Measurements from ENCODE around the gene EEF2. TPM values are rescaled to one million over a fixed set of nuclear protein-coding genes. Genes with fewer than 3 reads are reported as not detected.
A peak's percentile ranks its signal among the peaks of the same experiment; 100 is the strongest.
"Not testable (repeated sequence)": the region's sequence is repeated elsewhere in the genome, so short reads cannot be mapped to it uniquely, and the experiment has no call there.

Gene EEF2
- total and polyA plus RNA-seq, 11 donors = 846 to 2,686 (median 2,118) TPM

DNA sequence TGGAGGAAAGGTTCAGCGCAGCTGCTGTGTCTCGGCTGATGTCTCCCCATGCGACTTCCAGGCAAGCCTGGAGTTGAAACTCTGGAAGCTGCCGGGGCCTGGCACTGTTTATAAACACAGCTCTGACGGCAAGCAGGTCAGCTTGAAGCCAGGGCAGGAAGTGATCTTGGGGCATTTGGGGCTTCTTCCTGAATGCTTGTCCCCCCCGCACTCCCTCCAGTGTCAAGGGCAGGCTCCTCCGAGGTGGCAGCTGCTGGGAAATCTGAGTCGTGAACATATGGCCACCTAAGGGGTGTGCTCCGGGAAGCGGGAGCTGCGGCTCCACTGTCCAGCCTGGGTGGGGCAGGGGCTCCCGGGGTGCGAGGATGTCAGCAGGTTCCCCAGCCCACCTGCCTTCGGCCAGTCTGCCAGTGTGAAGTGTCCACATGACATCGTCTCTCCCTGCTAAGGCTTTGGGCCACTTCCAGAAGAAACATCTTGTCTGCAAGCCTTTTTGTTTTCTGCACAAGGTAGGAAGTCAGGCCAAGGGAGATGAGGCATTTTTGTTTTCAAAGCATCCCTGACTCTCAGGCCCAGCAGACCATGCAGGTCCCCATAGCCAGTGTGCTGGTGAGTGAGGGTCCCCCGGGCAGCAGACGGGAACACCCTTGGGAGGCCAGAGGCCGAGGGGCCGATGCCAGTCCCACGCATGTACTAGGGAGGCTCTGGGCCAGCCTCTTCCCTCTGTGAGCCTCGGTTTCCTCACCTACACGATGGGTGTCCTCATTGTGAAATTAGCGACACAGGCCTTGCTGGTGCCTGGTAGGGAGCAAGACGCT is 24.9 kb upstream of the EEF2 start:
- ATAC-seq = no peak
- Histone ChIP-seq H3K27me3 (no peaks in the 10 kb centered on the region), H3K9me3 (no peaks in the 10 kb centered on the region), H3K36me3 (peaks cover 0 to 37% (median 18%) of the 10 kb centered on the region in 9 donors), H3K4me1 (peaks cover 3 to 75% (median 51%) of the 10 kb centered on the region in 12 donors), H3K4me3 (peak overlapping the region in 2 of 12 donors; percentile 3 to 12), H3K27ac (peak overlapping the region in 5 of 12 donors; percentile 13 to 89 (median 29))
- no peak for DNase-seq
- TF ChIP-seq POLR2A (IDR thresholded peaks at IDR 0.05) = no peak
- TF ChIP-seq, protein P1, sequence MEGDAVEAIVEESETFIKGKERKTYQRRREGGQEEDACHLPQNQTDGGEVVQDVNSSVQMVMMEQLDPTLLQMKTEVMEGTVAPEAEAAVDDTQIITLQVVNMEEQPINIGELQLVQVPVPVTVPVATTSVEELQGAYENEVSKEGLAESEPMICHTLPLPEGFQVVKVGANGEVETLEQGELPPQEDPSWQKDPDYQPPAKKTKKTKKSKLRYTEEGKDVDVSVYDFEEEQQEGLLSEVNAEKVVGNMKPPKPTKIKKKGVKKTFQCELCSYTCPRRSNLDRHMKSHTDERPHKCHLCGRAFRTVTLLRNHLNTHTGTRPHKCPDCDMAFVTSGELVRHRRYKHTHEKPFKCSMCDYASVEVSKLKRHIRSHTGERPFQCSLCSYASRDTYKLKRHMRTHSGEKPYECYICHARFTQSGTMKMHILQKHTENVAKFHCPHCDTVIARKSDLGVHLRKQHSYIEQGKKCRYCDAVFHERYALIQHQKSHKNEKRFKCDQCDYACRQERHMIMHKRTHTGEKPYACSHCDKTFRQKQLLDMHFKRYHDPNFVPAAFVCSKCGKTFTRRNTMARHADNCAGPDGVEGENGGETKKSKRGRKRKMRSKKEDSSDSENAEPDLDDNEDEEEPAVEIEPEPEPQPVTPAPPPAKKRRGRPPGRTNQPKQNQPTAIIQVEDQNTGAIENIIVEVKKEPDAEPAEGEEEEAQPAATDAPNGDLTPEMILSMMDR (IDR thresholded peaks at IDR 0.05) = no peak
- WGBS, 4 donors = 46 to 55% (median 51%) methylated on average over 19 to 24 of the region's 24 CpGs
- intact Hi-C loops (cut with DNase I) = loop anchor here in 5 of 10 donors (5.0 to 10.0 kb wide), 4 partner anchors 52 to 172 kb away; partner anchors contain the start of genes MAP2K2 (in 3 of the 5), ANKRD24 (in 1 of the 5) and SIRT6 (in 1 of the 5)

DNA sequence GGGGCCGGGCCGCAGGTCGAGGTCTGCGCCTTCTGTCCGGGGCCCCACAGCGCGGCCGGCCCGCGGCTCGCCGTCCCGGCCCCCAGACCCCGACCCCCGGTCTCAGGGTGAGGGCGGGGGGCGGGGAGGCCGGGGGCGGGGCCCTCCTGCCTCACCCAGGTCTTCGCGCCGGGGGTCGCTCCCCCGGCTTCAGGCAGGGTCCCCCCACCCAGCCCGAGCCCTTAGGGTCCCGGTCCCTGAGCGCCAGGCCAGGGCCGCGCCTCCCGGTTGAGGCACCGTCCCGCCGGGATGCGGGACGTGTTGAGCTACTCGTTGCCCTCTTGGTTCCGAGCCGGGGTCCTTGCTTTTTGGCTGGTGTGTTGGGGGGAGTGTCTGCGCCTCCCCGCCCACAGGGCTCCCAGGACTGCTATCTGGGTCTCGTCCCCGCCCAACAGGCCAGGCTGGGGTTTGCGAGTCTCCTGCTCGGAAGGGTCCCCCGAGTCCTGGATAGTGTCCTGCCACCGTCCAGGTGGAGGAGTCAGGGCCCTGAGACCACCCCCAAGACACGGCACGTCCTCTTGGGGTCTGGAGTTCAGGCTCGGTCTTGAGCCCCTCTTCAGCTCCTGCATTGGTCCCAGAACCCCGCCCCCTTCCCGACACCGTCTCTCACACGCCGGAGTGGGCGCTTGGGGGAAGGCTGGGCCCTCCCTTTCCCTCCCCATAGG is 22.7 kb upstream of the EEF2 start:
- DNase-seq = peak in 1 of 5 donors; percentile 43
- ATAC-seq = peak in 2 of 4 donors; percentile 0 to 5
- WGBS, 4 donors = 0 to 1% (median 0%) methylated on average over 21 to 55 of the region's 55 CpGs
- TF ChIP-seq POLR2A (IDR thresholded peaks at IDR 0.05) = no peak
- TF ChIP-seq, protein P1 (IDR thresholded peaks at IDR 0.05) = no peak
- H3K9me3 ChIP-seq = no peaks in the 10 kb centered on the region
- H3K4me1 ChIP-seq = peaks cover 3 to 55% (median 38%) of the 10 kb centered on the region in 12 donors
- peaks cover 0 to 15% (median 2%) of the 10 kb centered on the region in 9 donors for H3K36me3 ChIP-seq
- intact Hi-C loops (cut with DNase I) = loop anchor here in 5 of 10 donors (5.0 to 10.0 kb wide), 3 partner anchors 54 to 174 kb away; partner anchors contain the start of genes MAP2K2 (in 2 of the 5), ANKRD24 (in 1 of the 5) and SIRT6 (in 1 of the 5)
- no peaks in the 10 kb centered on the region for H3K27me3 ChIP-seq
- peak overlapping the region; percentile 64 to 99 (median 86) for H3K4me3 ChIP-seq
- peak overlapping the region; percentile 57 to 98 (median 88) for H3K27ac ChIP-seq

DNA sequence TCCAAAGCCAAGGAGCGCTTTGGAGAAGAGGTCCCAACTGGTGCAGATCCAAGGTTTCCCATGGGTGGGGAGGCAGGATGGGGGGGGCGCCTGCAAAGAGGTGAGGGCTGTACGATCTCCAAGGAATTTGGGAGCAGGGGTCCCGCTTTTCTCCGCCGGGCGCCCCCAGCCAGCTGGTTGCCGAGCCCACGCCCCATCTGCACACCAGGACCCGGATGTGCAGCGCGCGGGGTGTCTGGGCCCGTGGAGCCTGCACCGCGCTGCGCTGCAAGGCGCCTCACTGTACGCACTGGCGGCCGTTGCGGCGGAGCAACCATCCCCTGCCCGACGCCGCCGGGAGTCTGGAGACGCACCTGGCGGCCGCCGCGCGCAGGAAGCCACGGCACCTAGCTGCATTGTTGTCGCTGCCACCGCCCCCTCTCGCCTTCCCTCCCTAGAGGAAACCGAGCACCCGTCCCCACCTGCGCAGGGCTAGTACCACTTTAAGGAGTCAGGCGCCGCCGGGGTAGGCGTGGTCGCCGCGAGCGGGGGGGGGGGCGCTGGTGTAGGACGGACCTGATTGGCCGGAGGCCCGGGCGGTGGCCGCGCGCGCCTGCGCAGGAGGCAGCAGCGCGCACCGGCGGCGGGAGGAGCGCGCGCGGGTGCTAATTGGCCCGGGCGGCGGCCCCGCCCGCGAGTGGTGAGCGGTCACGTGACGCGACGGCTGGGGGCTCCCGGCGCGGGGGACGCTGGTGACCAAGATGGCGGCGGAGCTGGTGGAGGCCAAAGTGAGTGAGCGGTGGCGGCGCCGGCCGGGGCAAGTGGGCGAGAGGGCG is 22.0 kb upstream of the EEF2 start, which contains the start of gene PIAS4:
TSS of gene PIAS4 (plus strand) at position 716 of the 815 bp plus-strand sequence. CDS start at position 741, 25 bp downstream.
- intact Hi-C loops (cut with DNase I) = loop anchor here in 5 of 10 donors (5.0 to 10.0 kb wide), 3 partner anchors 55 to 175 kb away; partner anchors contain the start of genes MAP2K2 (in 2 of the 5), ANKRD24 (in 1 of the 5) and SIRT6 (in 1 of the 5)
- peaks cover 0 to 11% (median 0%) of the 10 kb centered on the region in 9 donors for H3K36me3 ChIP-seq
- ATAC-seq = peak; percentile 91 to 96 (median 95)
- TF ChIP-seq, protein P1 (IDR thresholded peaks at IDR 0.05) = no peak
- peak in 1 of 2 donors; percentile 61 for TF ChIP-seq POLR2A (IDR thresholded peaks at IDR 0.05)
- DNase-seq = peak; percentile 95 to 98 (median 96)
- peak within 1 kb of the TSS; percentile 64 to 99 (median 86) for H3K4me3 ChIP-seq
- H3K27ac ChIP-seq = peak within 1 kb of the TSS; percentile 78 to 98 (median 88)
- no peaks in the 10 kb centered on the region for H3K27me3 ChIP-seq
- peaks cover 3 to 47% (median 36%) of the 10 kb centered on the region in 12 donors for H3K4me1 ChIP-seq
- no peaks in the 10 kb centered on the region for H3K9me3 ChIP-seq
- 0 to 1% (median 0%) methylated on average over 6 to 91 of the region's 91 CpGs for WGBS, 4 donors

DNA sequence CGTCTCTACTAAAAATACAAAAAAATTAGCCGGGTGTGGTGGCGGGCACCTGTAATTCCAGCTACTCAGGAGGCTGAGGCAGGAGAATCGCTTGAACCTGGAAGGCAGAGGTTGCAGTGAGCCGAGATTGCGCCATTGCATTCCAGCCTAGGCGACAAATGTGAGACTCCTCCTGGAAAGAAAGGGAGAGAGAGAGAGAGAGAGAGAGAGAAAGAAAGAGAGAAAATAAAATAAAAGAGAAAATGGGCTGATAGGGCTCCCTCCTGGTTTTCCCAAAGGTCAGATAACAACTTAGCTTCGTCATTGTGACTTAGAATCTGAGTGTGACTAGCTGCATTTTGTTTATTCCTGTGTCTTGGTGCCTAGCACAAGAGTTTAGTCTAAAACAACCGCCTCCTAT is 20.2 kb upstream of the EEF2 start:
- H3K27ac ChIP-seq, H3K9me3 ChIP-seq, H3K4me3 ChIP-seq, DNase-seq, ATAC-seq, H3K36me3 ChIP-seq, H3K27me3 ChIP-seq: not testable (repeated sequence)
- 95 to 98% (median 96%) methylated on average over 9 of the region's 9 CpGs for WGBS, 4 donors
- intact Hi-C loops (cut with DNase I) = loop anchor here in 5 of 10 donors (5.0 to 10.0 kb wide), 3 partner anchors 57 to 177 kb away; partner anchors contain the start of genes MAP2K2 (in 2 of the 5), ANKRD24 (in 1 of the 5) and SIRT6 (in 1 of the 5)
- H3K4me1 ChIP-seq = peaks cover 3 to 33% (median 27%) of the 10 kb centered on the region in 12 donors

DNA sequence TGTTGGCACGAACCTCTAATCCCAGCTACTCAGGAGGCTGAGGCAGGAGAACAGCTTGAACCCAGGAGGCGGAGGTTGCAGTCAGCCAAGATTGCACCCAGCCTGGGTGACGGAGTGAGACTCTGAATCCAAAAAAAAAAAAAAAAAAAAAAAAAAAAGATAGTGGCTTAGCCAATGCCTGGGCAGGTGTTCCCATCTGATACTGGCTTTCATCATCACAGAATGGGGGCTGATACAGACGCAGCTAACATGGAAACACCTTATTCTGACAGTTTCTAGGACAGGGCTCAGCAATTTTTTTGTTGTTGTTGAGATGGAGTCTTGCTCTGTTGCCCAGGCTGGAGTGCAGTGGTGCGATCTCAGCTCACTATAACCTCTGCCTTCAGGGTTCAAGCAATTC is 15.5 kb upstream of the EEF2 start:
- intact Hi-C loops (cut with DNase I) = loop anchor here in 2 of 10 donors (10.0 kb wide), 1 partner anchor 124 kb away; the partner anchor contains the start of gene MAP2K2 (in 2 of the 2)
- not testable (repeated sequence) for ATAC-seq, H3K9me3 ChIP-seq, H3K4me1 ChIP-seq, H3K27ac ChIP-seq, H3K36me3 ChIP-seq, H3K27me3 ChIP-seq, H3K4me3 ChIP-seq, DNase-seq
- 80 to 92% (median 89%) methylated on average over 5 of the region's 5 CpGs for WGBS, 4 donors
